Measurements from ENCODE around the gene GNAQ.

GNAQ gene

GRCh38 chr9:77807846-77808750 is 223.5 kb downstream of the GNAQ start:
- DNase-seq = no peak

- no peak for DNase-seq
These were observed 224.3 kb downstream of the GNAQ start for GRCh38 chr9:77807281-77807683.

GRCh38 chr9:77806741-77807140 is 224.9 kb downstream of the GNAQ start:
- no peak for DNase-seq

- no peak for DNase-seq
These were observed 225.8 kb downstream of the GNAQ start for GRCh38 chr9:77805810-77806209.

- DNase-seq = no peak
These were observed 228.2 kb downstream of the GNAQ start for GRCh38 chr9:77803423-77803822.

GRCh38 chr9:77802515-77803293 is 228.9 kb downstream of the GNAQ start:
- DNase-seq = no peak

- DNase-seq = no peak
These were observed 229.5 kb downstream of the GNAQ start for GRCh38 chr9:77802064-77802463.

GRCh38 chr9:77800924-77801551 is 230.6 kb downstream of the GNAQ start:
- no peak for DNase-seq

- DNase-seq = no peak
These were observed 233.5 kb downstream of the GNAQ start for GRCh38 chr9:77798140-77798539.

- DNase-seq = no peak
These were observed 236.6 kb downstream of the GNAQ start for GRCh38 chr9:77794985-77795384.

GRCh38 chr9:77793849-77794248 is 237.8 kb downstream of the GNAQ start:
- no peak for DNase-seq

- no peak for DNase-seq
These were observed 241.7 kb downstream of the GNAQ start for GRCh38 chr9:77789891-77790290.

GRCh38 chr9:77785341-77785740 is 246.3 kb downstream of the GNAQ start:
- no peak for DNase-seq

- no peak for DNase-seq
These were observed 248.1 kb downstream of the GNAQ start for GRCh38 chr9:77783518-77783917.

- DNase-seq = no peak
These were observed 252.6 kb downstream of the GNAQ start for GRCh38 chr9:77779010-77779409.

- no peak for DNase-seq
These were observed 258.2 kb downstream of the GNAQ start for GRCh38 chr9:77773381-77773780.

GRCh38 chr9:77772646-77773045 is 259.0 kb downstream of the GNAQ start:
- DNase-seq = no peak

- no peak for DNase-seq
These were observed 260.4 kb downstream of the GNAQ start for GRCh38 chr9:77771171-77771570.

GRCh38 chr9:77770340-77770739 is 261.3 kb downstream of the GNAQ start:
- no peak for DNase-seq

GRCh38 chr9:77769246-77769645 is 262.4 kb downstream of the GNAQ start:
- no peak for DNase-seq

- DNase-seq = no peak
These were observed 265.0 kb downstream of the GNAQ start for GRCh38 chr9:77766587-77766986.

GRCh38 chr9:77765781-77766259 is 265.8 kb downstream of the GNAQ start:
- no peak for DNase-seq
